Fibroblast of pulmonary artery (primary cell): ENCODE results near the gene SORT1.
A peak's percentile ranks its signal among the peaks of the same experiment; 100 is the strongest.

Experiments
- DNase-seq: peaks from one replicate; pipeline ENCODE4 v3.0.0-alpha.2; 2010; ENCODE audit warnings: low read depth
- H3K4me3 ChIP-seq: replicated peaks from 2 replicates; pipeline ENCODE4 v1.5.1; 2011; ENCODE audit warnings: low read depth, mild to moderate bottlenecking, control low read depth, low read length, moderate library complexity
- TF ChIP-seq, protein P1 (sequence below): IDR thresholded peaks from 2 replicates; pipeline ENCODE4 v1.5.1; 2011; ENCODE audit warnings: mild to moderate bottlenecking, control low read depth, low read length, inconsistent platforms; ENCODE audit errors: missing control alignments

Gene SORT1

DNA sequence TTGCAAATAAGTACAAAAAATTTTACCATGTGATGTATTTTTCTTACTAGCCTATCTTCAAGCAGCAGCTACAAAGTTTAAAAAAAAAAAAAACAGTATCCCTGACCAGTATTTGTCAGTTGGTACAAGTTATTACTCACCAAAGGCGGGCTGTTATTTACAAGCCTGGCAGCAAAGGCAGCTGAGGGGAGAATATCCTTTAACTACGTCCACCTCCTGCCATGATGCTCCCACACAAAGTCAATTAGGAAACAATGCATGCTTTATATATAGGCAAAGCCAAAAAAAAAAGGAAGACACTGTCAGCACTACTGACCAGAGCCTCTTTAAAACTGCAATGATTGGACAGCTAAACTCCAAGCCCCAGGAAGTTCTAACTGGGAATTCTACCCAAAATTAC, 14.8 kb upstream of the SORT1 start:
- no peak for DNase-seq
- no peak overlapping the region for H3K4me3 ChIP-seq
- TF ChIP-seq, protein P1, sequence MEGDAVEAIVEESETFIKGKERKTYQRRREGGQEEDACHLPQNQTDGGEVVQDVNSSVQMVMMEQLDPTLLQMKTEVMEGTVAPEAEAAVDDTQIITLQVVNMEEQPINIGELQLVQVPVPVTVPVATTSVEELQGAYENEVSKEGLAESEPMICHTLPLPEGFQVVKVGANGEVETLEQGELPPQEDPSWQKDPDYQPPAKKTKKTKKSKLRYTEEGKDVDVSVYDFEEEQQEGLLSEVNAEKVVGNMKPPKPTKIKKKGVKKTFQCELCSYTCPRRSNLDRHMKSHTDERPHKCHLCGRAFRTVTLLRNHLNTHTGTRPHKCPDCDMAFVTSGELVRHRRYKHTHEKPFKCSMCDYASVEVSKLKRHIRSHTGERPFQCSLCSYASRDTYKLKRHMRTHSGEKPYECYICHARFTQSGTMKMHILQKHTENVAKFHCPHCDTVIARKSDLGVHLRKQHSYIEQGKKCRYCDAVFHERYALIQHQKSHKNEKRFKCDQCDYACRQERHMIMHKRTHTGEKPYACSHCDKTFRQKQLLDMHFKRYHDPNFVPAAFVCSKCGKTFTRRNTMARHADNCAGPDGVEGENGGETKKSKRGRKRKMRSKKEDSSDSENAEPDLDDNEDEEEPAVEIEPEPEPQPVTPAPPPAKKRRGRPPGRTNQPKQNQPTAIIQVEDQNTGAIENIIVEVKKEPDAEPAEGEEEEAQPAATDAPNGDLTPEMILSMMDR: no peak

DNA sequence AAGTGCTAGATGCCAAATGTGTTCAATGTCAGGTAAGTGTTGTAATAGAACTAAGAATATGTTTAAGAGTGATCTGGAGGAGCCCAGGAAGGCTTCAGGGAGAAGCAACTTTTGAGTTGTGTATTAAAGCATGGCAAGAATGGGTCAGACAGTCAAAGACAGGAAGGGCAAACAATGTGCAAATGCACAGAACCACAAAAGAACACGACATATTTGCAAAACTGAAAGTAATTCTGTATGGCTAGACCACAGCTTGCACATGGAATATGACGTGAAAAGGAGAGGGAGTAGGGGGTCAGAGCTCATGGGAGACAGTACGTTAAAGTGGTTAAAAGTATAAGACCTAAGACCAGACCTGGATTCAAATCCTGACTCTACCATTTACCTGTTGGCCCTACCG, 7.1 kb upstream of the SORT1 start:
- TF ChIP-seq, protein P1: no peak
- DNase-seq: no peak
- no peak overlapping the region for H3K4me3 ChIP-seq

DNA sequence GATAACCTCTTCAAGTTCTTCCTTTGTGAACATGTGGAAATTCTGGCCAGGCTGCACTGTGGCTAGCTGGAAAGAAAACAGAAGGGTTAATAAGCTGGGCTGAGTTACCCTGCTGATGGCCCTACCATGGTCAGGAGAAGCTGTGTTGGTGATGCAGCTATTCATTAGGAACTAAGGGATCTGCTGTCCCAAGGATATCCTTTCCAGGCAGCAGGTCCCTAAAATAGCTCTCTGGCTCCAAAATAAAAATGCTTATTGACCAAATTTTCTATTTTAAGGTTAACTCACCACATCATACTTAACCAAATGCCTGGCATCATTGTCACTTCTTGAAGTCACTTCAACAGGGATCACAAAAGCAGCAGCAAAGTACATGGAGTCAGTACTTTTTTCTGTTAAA, 4.3 kb upstream of the SORT1 start:
- H3K4me3 ChIP-seq: no peak overlapping the region
- DNase-seq: no peak
- TF ChIP-seq, protein P1: no peak

- TF ChIP-seq, protein P1: no peak
- no peak overlapping the region for H3K4me3 ChIP-seq
- no peak for DNase-seq
These were observed 2.4 kb upstream of the SORT1 start for GRCh38 chr1:109400035-109400655.

- TF ChIP-seq, protein P1: peak; percentile 42
- peak; percentile 81 for DNase-seq
- H3K4me3 ChIP-seq: no peak overlapping the region
These were observed 1.7 kb upstream of the SORT1 start for GRCh38 chr1:109399326-109399957.

- no peak for DNase-seq
- peak overlapping the region; percentile 53 for H3K4me3 ChIP-seq
- TF ChIP-seq, protein P1: no peak
These were observed 866 bp upstream of the SORT1 start for GRCh38 chr1:109398343-109399225.
